Mucosa of rectum (tissue), 2 donors: ENCODE results near the gene HINT1.
"Not testable (repeated sequence)": the region's sequence is repeated elsewhere in the genome, so short reads cannot be mapped to it uniquely, and the experiment has no call there.

Source experiments
- H3K27ac ChIP-seq, 2 donors: one replicate each; pipeline ENCODE4 v1.7.0; 2013; ENCODE audit warnings: inconsistent platforms in 2 of 2, low read depth in 2 of 2, low read length in 2 of 2
- H3K27me3 ChIP-seq, 2 donors: one replicate each; pipeline ENCODE4 v1.7.0; 2013; ENCODE audit warnings: low read length in 2 of 2; ENCODE audit not compliant: control insufficient read depth in 2 of 2, insufficient read depth in 2 of 2
- H3K36me3 ChIP-seq, 2 donors: one replicate each; pipeline ENCODE4 v1.7.0; 2013; ENCODE audit warnings: low read length in 2 of 2; ENCODE audit not compliant: control insufficient read depth in 2 of 2, insufficient read depth in 2 of 2
- H3K4me1 ChIP-seq, 2 donors: one replicate each; pipeline ENCODE4 v1.7.0; 2013; ENCODE audit warnings: low read length in 2 of 2, mild to moderate bottlenecking in 1 of 2; ENCODE audit not compliant: control insufficient read depth in 2 of 2, insufficient read depth in 2 of 2
- H3K4me3 ChIP-seq, 2 donors: one replicate each; pipeline ENCODE4 v1.7.0; 2013; ENCODE audit warnings: low read length in 2 of 2
- H3K9ac ChIP-seq, 2 donors: one replicate each; pipeline ENCODE4 v1.7.0; 2013; ENCODE audit warnings: low read length in 2 of 2, low read depth in 1 of 2, mild to moderate bottlenecking in 1 of 2
- H3K9me3 ChIP-seq, 2 donors: one replicate each; pipeline ENCODE4 v1.7.0; 2013; ENCODE audit warnings: low read length in 2 of 2; ENCODE audit not compliant: control insufficient read depth in 2 of 2
- donor health status: healthy.
- donor health status: Normal muscosa, but diverticular disease.

The HINT1 gene

GRCh38 chr5:131200560-131200959, 35.5 kb upstream of the HINT1 start:
- H3K4me3 ChIP-seq: no peak overlapping the region
- no peaks in the 10 kb centered on the region for H3K27me3 ChIP-seq
- peaks cover 0 to 4% of the 10 kb centered on the region in 2 donors for H3K36me3 ChIP-seq
- H3K9ac ChIP-seq: no peak overlapping the region
- peaks cover 3 to 9% of the 10 kb centered on the region in 2 donors for H3K4me1 ChIP-seq
- H3K9me3 ChIP-seq: no peaks in the 10 kb centered on the region
- H3K27ac ChIP-seq: no peak overlapping the region

GRCh38 chr5:131198625-131199024, 33.6 kb upstream of the HINT1 start:
- Histone ChIP-seq H3K27ac (no peak overlapping the region), H3K9me3 (no peaks in the 10 kb centered on the region), H3K36me3 (peaks cover 0 to 4% of the 10 kb centered on the region in 2 donors), H3K27me3 (no peaks in the 10 kb centered on the region), H3K4me3 (no peak overlapping the region), H3K9ac (no peak overlapping the region), H3K4me1 (peaks cover 3 to 9% of the 10 kb centered on the region in 2 donors)

- H3K27me3 ChIP-seq: no peaks in the 10 kb centered on the region
- no peaks in the 10 kb centered on the region for H3K9me3 ChIP-seq
- no peak overlapping the region for H3K27ac ChIP-seq
- H3K9ac ChIP-seq: no peak overlapping the region
- peaks cover 0 to 4% of the 10 kb centered on the region in 2 donors for H3K36me3 ChIP-seq
- H3K4me1 ChIP-seq: peaks cover 3 to 9% of the 10 kb centered on the region in 2 donors
- no peak overlapping the region for H3K4me3 ChIP-seq
Observed at GRCh38 chr5:131196331-131196730, 31.3 kb upstream of the HINT1 start.

- peaks cover 3 to 9% of the 10 kb centered on the region in 2 donors for H3K4me1 ChIP-seq
- no peaks in the 10 kb centered on the region for H3K9me3 ChIP-seq
- no peak overlapping the region for H3K9ac ChIP-seq
- no peaks in the 10 kb centered on the region for H3K27me3 ChIP-seq
- peaks cover 0 to 4% of the 10 kb centered on the region in 2 donors for H3K36me3 ChIP-seq
- H3K4me3 ChIP-seq: no peak overlapping the region
- no peak overlapping the region for H3K27ac ChIP-seq
Observed at GRCh38 chr5:131195696-131196095, 30.6 kb upstream of the HINT1 start.

- Histone ChIP-seq H3K4me3 (peak overlapping the region; percentile 34 to 40), H3K27me3 (no peaks in the 10 kb centered on the region), H3K36me3 (no peaks in the 10 kb centered on the region), H3K4me1 (peaks cover 3 to 9% of the 10 kb centered on the region in 2 donors), H3K9ac (peak overlapping the region in 1 of 2 donors; percentile 42), H3K27ac (peak overlapping the region; percentile 34 to 66), H3K9me3 (no peaks in the 10 kb centered on the region)
Observed at GRCh38 chr5:131194725-131195124, 29.7 kb upstream of the HINT1 start.

- not testable (repeated sequence) for H3K9ac ChIP-seq, H3K4me3 ChIP-seq, H3K27ac ChIP-seq, H3K9me3 ChIP-seq, H3K4me1 ChIP-seq, H3K27me3 ChIP-seq, H3K36me3 ChIP-seq
Observed at GRCh38 chr5:131193897-131194296, 28.8 kb upstream of the HINT1 start.

- Histone ChIP-seq H3K4me1 (peaks cover 3 to 9% of the 10 kb centered on the region in 2 donors), H3K27me3 (no peaks in the 10 kb centered on the region), H3K9me3 (no peaks in the 10 kb centered on the region), H3K4me3 (no peak overlapping the region), H3K9ac (no peak overlapping the region), H3K27ac (no peak overlapping the region), H3K36me3 (no peaks in the 10 kb centered on the region)
Observed at GRCh38 chr5:131193106-131193505, 28.1 kb upstream of the HINT1 start.

- Histone ChIP-seq H3K9ac (no peak overlapping the region), H3K9me3 (no peaks in the 10 kb centered on the region), H3K36me3 (peaks cover 3 to 9% of the 10 kb centered on the region in 2 donors), H3K27ac (no peak overlapping the region), H3K4me1 (no peaks in the 10 kb centered on the region), H3K27me3 (no peaks in the 10 kb centered on the region), H3K4me3 (no peak overlapping the region)
Observed at GRCh38 chr5:131186561-131187256, 21.7 kb upstream of the HINT1 start.

GRCh38 chr5:131185523-131186104, 20.6 kb upstream of the HINT1 start:
- Histone ChIP-seq H3K4me1 (no peaks in the 10 kb centered on the region), H3K27me3 (no peaks in the 10 kb centered on the region), H3K4me3 (no peak overlapping the region), H3K9ac (no peak overlapping the region), H3K27ac (no peak overlapping the region), H3K36me3 (peaks cover 3 to 9% of the 10 kb centered on the region in 2 donors), H3K9me3 (no peaks in the 10 kb centered on the region)

- H3K4me3 ChIP-seq: no peak overlapping the region
- H3K36me3 ChIP-seq: peaks cover 3 to 7% of the 10 kb centered on the region in 2 donors
- H3K4me1 ChIP-seq: no peaks in the 10 kb centered on the region
Observed at GRCh38 chr5:131182839-131183238, 17.8 kb upstream of the HINT1 start.

More at GRCh38 chr5:131182839-131183238, 17.8 kb upstream of the HINT1 start:
- no peaks in the 10 kb centered on the region for H3K9me3 ChIP-seq
- H3K27ac ChIP-seq: no peak overlapping the region
- H3K27me3 ChIP-seq: no peaks in the 10 kb centered on the region
- no peak overlapping the region for H3K9ac ChIP-seq
